ENCODE results near the gene LHFPL6.
A peak's percentile ranks its signal among the peaks of the same experiment; 100 is the strongest.

LHFPL6 gene

GRCh38 chr13:39417643-39418042, 185.3 kb downstream of the LHFPL6 start:
- no peaks in the 10 kb centered on the region for H3K27me3 ChIP-seq (ENCODE audit: insufficient read depth, low read length)
- H3K4me1 ChIP-seq (ENCODE audit: control insufficient read depth, insufficient read depth, low read length, unreplicated experiment), result peaks cover 20% of the 10 kb centered on the region
- no peaks in the 10 kb centered on the region for H3K36me3 ChIP-seq (ENCODE audit: insufficient read depth, low read length)
- H3K4me3 ChIP-seq (ENCODE audit: low read depth, low read length), result peak overlapping the region; percentile 64
- H2AFZ ChIP-seq (ENCODE audit: low read length, unreplicated experiment), result peak overlapping the region; percentile 8
- H3K27ac ChIP-seq (ENCODE audit: low read depth, low read length), result peak overlapping the region; percentile 11; the same call in 1 of the 2 replicates
- no peaks in the 10 kb centered on the region for H3K79me2 ChIP-seq (ENCODE audit: control insufficient read depth, insufficient read depth, low read length, unreplicated experiment)

DNA sequence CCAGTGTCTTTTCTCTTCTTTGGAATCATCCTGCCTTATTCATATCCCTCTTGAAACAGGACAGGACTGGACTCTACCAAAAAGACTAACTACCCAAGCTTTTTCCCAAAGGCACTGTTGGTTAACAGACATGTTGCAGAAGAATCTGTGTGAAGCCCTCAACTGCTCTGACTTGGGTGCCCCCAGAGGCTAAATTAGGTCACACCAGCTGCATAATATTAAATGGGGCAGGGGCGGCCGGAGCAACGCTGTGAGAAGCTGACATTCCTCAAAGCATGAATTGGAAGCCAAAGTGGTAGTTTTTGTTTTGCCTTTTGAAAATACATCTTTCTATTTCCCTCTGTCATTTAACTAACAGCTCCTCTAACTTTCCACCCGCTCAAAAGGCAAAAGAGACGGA, 185.9 kb downstream of the LHFPL6 start:
- H3K27ac ChIP-seq (ENCODE audit: low read depth, low read length), result peak overlapping the region; percentile 11; the same call in 1 of the 2 replicates
- H3K4me1 ChIP-seq (ENCODE audit: control insufficient read depth, insufficient read depth, low read length, unreplicated experiment), result peaks cover 21% of the 10 kb centered on the region
- H3K36me3 ChIP-seq (ENCODE audit: insufficient read depth, low read length), result no peaks in the 10 kb centered on the region
- H3K79me2 ChIP-seq (ENCODE audit: control insufficient read depth, insufficient read depth, low read length, unreplicated experiment), result no peaks in the 10 kb centered on the region
- peak overlapping the region; percentile 8 for H2AFZ ChIP-seq (ENCODE audit: low read length, unreplicated experiment)
- no peaks in the 10 kb centered on the region for H3K27me3 ChIP-seq (ENCODE audit: insufficient read depth, low read length)
- H3K4me3 ChIP-seq (ENCODE audit: low read depth, low read length), result peak overlapping the region; percentile 64

GRCh38 chr13:39415008-39415802, 187.8 kb downstream of the LHFPL6 start:
- Histone ChIP-seq H2AFZ (ENCODE audit: low read length, unreplicated experiment) (no peak overlapping the region), H3K79me2 (ENCODE audit: control insufficient read depth, insufficient read depth, low read length, unreplicated experiment) (no peaks in the 10 kb centered on the region), H3K4me3 (ENCODE audit: low read depth, low read length) (no peak overlapping the region), H3K4me1 (ENCODE audit: control insufficient read depth, insufficient read depth, low read length, unreplicated experiment) (peaks cover 41% of the 10 kb centered on the region), H3K36me3 (ENCODE audit: insufficient read depth, low read length) (no peaks in the 10 kb centered on the region), H3K27ac (ENCODE audit: low read depth, low read length) (no peak overlapping the region), H3K27me3 (ENCODE audit: insufficient read depth, low read length) (no peaks in the 10 kb centered on the region)

DNA sequence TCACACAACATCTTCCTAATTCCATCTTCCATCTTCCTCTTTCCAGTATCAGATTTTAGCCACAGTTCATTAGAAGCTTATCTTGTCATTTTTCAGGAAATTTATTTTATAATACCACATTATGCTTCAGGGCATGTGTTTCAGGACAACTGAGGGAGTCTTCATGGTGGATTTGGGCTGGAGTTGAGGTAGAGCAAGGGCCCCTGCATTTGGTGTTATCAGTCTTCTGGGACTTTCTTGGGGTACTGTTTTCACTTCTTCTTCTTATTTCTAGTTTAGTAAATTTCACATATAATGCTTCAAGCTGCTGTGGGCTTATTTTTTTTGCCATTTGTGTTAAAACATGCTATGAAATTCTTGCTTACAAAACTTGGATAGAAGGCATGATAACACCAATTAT, 188.7 kb downstream of the LHFPL6 start:
- Histone ChIP-seq H3K79me2 (ENCODE audit: control insufficient read depth, insufficient read depth, low read length, unreplicated experiment) (no peaks in the 10 kb centered on the region), H3K27ac (ENCODE audit: low read depth, low read length) (no peak overlapping the region), H3K4me3 (ENCODE audit: low read depth, low read length) (no peak overlapping the region), H2AFZ (ENCODE audit: low read length, unreplicated experiment) (no peak overlapping the region), H3K36me3 (ENCODE audit: insufficient read depth, low read length) (no peaks in the 10 kb centered on the region), H3K27me3 (ENCODE audit: insufficient read depth, low read length) (no peaks in the 10 kb centered on the region), H3K4me1 (ENCODE audit: control insufficient read depth, insufficient read depth, low read length, unreplicated experiment) (peaks cover 48% of the 10 kb centered on the region)

DNA sequence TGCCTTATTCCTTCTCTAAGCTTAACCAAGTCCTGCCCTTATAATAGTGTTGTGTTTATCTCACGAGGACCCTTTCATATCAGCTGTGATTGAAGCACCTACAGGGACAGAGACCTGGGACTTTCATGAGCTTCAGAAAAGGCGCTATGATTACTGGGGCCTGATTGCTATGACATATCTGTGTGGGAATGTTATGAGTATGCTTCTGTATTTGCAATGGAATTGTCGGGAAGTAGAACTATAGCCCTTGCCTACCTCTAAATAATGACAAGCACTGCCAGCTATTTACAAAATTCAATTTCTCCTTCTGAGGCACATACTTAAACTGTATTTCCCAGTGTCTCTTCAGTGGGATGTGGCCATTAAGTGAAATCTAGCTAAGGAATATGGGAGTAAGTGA, 191.5 kb downstream of the LHFPL6 start:
- H3K36me3 ChIP-seq (ENCODE audit: insufficient read depth, low read length), result no peaks in the 10 kb centered on the region
- no peaks in the 10 kb centered on the region for H3K27me3 ChIP-seq (ENCODE audit: insufficient read depth, low read length)
- no peaks in the 10 kb centered on the region for H3K79me2 ChIP-seq (ENCODE audit: control insufficient read depth, insufficient read depth, low read length, unreplicated experiment)
- H3K4me3 ChIP-seq (ENCODE audit: low read depth, low read length), result no peak overlapping the region
- H3K4me1 ChIP-seq (ENCODE audit: control insufficient read depth, insufficient read depth, low read length, unreplicated experiment), result peaks cover 36% of the 10 kb centered on the region
- H2AFZ ChIP-seq (ENCODE audit: low read length, unreplicated experiment), result no peak overlapping the region
- H3K27ac ChIP-seq (ENCODE audit: low read depth, low read length), result peak overlapping the region; percentile 87

DNA sequence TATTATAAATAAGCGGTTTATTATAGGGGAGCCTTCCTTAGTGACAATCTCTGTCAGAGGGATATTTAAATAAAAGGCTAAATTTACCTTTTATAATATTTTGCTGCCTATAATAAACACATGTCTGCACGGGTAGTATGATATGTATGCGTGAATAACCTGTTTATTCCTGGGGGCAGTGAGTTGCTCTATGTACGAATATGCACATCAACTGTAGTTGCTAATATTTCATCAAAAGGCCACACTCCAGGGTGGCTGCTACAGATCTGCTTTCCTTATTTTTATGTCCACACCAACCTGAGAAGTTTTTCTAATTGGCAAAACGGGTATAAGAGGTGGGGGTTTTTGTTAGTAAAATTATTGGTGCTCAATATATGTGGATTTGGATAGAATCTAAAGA, 192.0 kb downstream of the LHFPL6 start:
- Histone ChIP-seq H3K27ac (ENCODE audit: low read depth, low read length) (peak overlapping the region; percentile 87), H3K79me2 (ENCODE audit: control insufficient read depth, insufficient read depth, low read length, unreplicated experiment) (no peaks in the 10 kb centered on the region), H3K4me1 (ENCODE audit: control insufficient read depth, insufficient read depth, low read length, unreplicated experiment) (peaks cover 34% of the 10 kb centered on the region), H2AFZ (ENCODE audit: low read length, unreplicated experiment) (no peak overlapping the region), H3K4me3 (ENCODE audit: low read depth, low read length) (no peak overlapping the region), H3K36me3 (ENCODE audit: insufficient read depth, low read length) (no peaks in the 10 kb centered on the region), H3K27me3 (ENCODE audit: insufficient read depth, low read length) (no peaks in the 10 kb centered on the region)

GRCh38 chr13:39410096-39410901, 192.7 kb downstream of the LHFPL6 start:
- Histone ChIP-seq H3K4me1 (ENCODE audit: control insufficient read depth, insufficient read depth, low read length, unreplicated experiment) (peaks cover 33% of the 10 kb centered on the region), H3K4me3 (ENCODE audit: low read depth, low read length) (peak overlapping the region; percentile 31), H3K27ac (ENCODE audit: low read depth, low read length) (peak overlapping the region; percentile 87), H3K27me3 (ENCODE audit: insufficient read depth, low read length) (no peaks in the 10 kb centered on the region), H3K36me3 (ENCODE audit: insufficient read depth, low read length) (no peaks in the 10 kb centered on the region), H3K79me2 (ENCODE audit: control insufficient read depth, insufficient read depth, low read length, unreplicated experiment) (peaks cover 3% of the 10 kb centered on the region), H2AFZ (ENCODE audit: low read length, unreplicated experiment) (no peak overlapping the region)

- Histone ChIP-seq H3K36me3 (ENCODE audit: insufficient read depth, low read length) (no peaks in the 10 kb centered on the region), H3K4me3 (ENCODE audit: low read depth, low read length) (no peak overlapping the region), H3K27me3 (ENCODE audit: insufficient read depth, low read length) (no peaks in the 10 kb centered on the region), H3K4me1 (ENCODE audit: control insufficient read depth, insufficient read depth, low read length, unreplicated experiment) (peaks cover 28% of the 10 kb centered on the region), H3K79me2 (ENCODE audit: control insufficient read depth, insufficient read depth, low read length, unreplicated experiment) (peaks cover 3% of the 10 kb centered on the region), H2AFZ (ENCODE audit: low read length, unreplicated experiment) (no peak overlapping the region), H3K27ac (ENCODE audit: low read depth, low read length) (no peak overlapping the region)
Measured at GRCh38 chr13:39408512-39408911, 194.5 kb downstream of the LHFPL6 start.

- H3K79me2 ChIP-seq (ENCODE audit: control insufficient read depth, insufficient read depth, low read length, unreplicated experiment), result peaks cover 3% of the 10 kb centered on the region
- no peak overlapping the region for H3K27ac ChIP-seq (ENCODE audit: low read depth, low read length)
- H3K27me3 ChIP-seq (ENCODE audit: insufficient read depth, low read length), result no peaks in the 10 kb centered on the region
- no peaks in the 10 kb centered on the region for H3K36me3 ChIP-seq (ENCODE audit: insufficient read depth, low read length)
- no peak overlapping the region for H2AFZ ChIP-seq (ENCODE audit: low read length, unreplicated experiment)
- no peak overlapping the region for H3K4me3 ChIP-seq (ENCODE audit: low read depth, low read length)
- peaks cover 28% of the 10 kb centered on the region for H3K4me1 ChIP-seq (ENCODE audit: control insufficient read depth, insufficient read depth, low read length, unreplicated experiment)
Measured at GRCh38 chr13:39407786-39408185, 195.2 kb downstream of the LHFPL6 start.

DNA sequence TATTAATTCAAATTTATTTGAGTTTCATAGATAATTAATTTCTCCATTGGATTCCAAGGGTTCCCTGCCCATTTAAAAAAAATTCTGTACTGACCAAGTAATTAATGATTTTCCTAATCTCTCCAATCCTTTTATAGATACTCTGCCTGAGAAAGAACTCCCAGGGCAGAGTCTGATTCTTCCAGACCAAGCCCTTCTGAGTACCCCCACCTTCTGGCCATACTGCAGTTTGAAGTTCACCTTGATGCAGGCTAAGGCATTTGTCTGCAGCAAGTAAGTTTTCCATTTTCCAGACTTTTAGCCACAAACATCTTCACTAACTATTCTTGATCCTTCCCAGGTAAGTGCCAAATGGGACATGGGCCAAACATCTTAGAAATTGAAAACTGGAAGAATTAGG, 195.9 kb downstream of the LHFPL6 start:
- Histone ChIP-seq H3K4me3 (ENCODE audit: low read depth, low read length) (no peak overlapping the region), H3K36me3 (ENCODE audit: insufficient read depth, low read length) (no peaks in the 10 kb centered on the region), H2AFZ (ENCODE audit: low read length, unreplicated experiment) (no peak overlapping the region), H3K27ac (ENCODE audit: low read depth, low read length) (no peak overlapping the region), H3K27me3 (ENCODE audit: insufficient read depth, low read length) (no peaks in the 10 kb centered on the region), H3K79me2 (ENCODE audit: control insufficient read depth, insufficient read depth, low read length, unreplicated experiment) (peaks cover 3% of the 10 kb centered on the region), H3K4me1 (ENCODE audit: control insufficient read depth, insufficient read depth, low read length, unreplicated experiment) (peaks cover 27% of the 10 kb centered on the region)

Measured in ACC112 (cell line).